Lung (tissue), 12 donors: Measurements from ENCODE around the gene FGF14. TPM values are rescaled to one million over a fixed set of nuclear protein-coding genes. Genes with fewer than 3 reads are reported as not detected.

Source experiments
- ATAC-seq: fragments of 200-7000 bp; cut with Tn5 transposase; one replicate; pipeline ENCODE4 v1.9.1; 2020; ENCODE audit warnings: moderate number of reproducible peaks; ENCODE audit not compliant: insufficient read depth, low FRiP score
- DNase-seq, 3 donors: peaks; one replicate each; pipeline ENCODE4 v3.0.0-alpha.2; 2013 to 2017
- H3K27ac ChIP-seq, 2 donors: one replicate each; pipeline ENCODE4 v1.5.1; 2013; ENCODE audit warnings: mild to moderate bottlenecking in 2 of 2, moderate library complexity in 2 of 2, control low read depth in 1 of 2, inconsistent platforms in 1 of 2, low read depth in 1 of 2, low read length in 1 of 2
- H3K27me3 ChIP-seq, 3 donors: one replicate each; pipeline ENCODE4 v1.5.1; 2013; ENCODE audit warnings: low read length in 2 of 3; ENCODE audit not compliant: control insufficient read depth in 3 of 3, insufficient read depth in 3 of 3
- H3K36me3 ChIP-seq, 4 donors: one replicate each; pipeline ENCODE4 v1.5.1; 2013; ENCODE audit warnings: low read length in 4 of 4, mild to moderate bottlenecking in 1 of 4, moderate library complexity in 1 of 4; ENCODE audit not compliant: control insufficient read depth in 4 of 4, insufficient read depth in 4 of 4
- H3K4me1 ChIP-seq, 5 donors: one replicate each; pipeline ENCODE4 v1.5.1; 2013; ENCODE audit warnings: low read length in 5 of 5, mild to moderate bottlenecking in 2 of 5, moderate library complexity in 1 of 5; ENCODE audit not compliant: control insufficient read depth in 5 of 5, insufficient read depth in 5 of 5
- H3K4me3 ChIP-seq: one replicate; pipeline ENCODE4 v1.5.1; 2013; ENCODE audit warnings: mild to moderate bottlenecking, control low read depth, moderate library complexity
- H3K9ac ChIP-seq, 2 donors: one replicate each; pipeline ENCODE4 v1.5.1; 2013; ENCODE audit warnings: low read length in 2 of 2, control low read depth in 1 of 2; ENCODE audit not compliant: insufficient read depth in 1 of 2
- H3K9me3 ChIP-seq, 4 donors: one replicate each; pipeline ENCODE4 v1.5.1; 2013; ENCODE audit warnings: low read length in 3 of 4, mild to moderate bottlenecking in 1 of 4, moderate library complexity in 1 of 4; ENCODE audit not compliant: control insufficient read depth in 4 of 4, insufficient read depth in 3 of 4
- CTCF ChIP-seq: IDR thresholded peaks from 2 replicates; pipeline ENCODE4 v1.5.1; 2012; ENCODE audit warnings: mild to moderate bottlenecking; ENCODE audit errors: control extremely low read depth, extremely low read depth
- WGBS, 2 donors: extraction: QIAGEN DNeasy Blood & Tissue Kit; methylation state at CpG; one replicate each; pipeline ENCODE4 v1.1.7; 2013; 5-methylcytosine and 5-hydroxymethylcytosine counted together
- polyA plus RNA-seq, 2 donors: library from polyadenylated mRNA; stranded (reverse); fragments of 200-250 nt; gene quantifications; one replicate each; pipeline ENCODE4 v1.2.1, GENCODE V29; 2013
- total RNA-seq, 2 donors: library from RNA; depleted of rRNA in 1 of 2; stranded (reverse); fragments of >200 nt in 1 of 2; gene quantifications; one replicate each; pipeline ENCODE4 v1.2.1, GENCODE V29; 2014 to 2021
- donor health status: control.
- donor health status: control.
- donor health status: Bipolar disorder and iron deficiency.
- donor health status: healthy.
- donor health status: DM: yes; HTN: yes; CAD: no.

Gene FGF14
- total and polyA plus RNA-seq, 4 donors: 0.59 to 12.9 (median 2.3) TPM

GRCh38 chr13:101726681-101727080 lies 675.2 kb downstream of the FGF14 start:
- ATAC-seq (no peak), DNase-seq (no peak)
- Histone ChIP-seq H3K4me1 (no peaks in the 10 kb centered on the region), H3K4me3 (no peak overlapping the region), H3K9ac (no peak overlapping the region), H3K36me3 (no peaks in the 10 kb centered on the region), H3K27ac (no peak overlapping the region), H3K27me3 (no peaks in the 10 kb centered on the region), H3K9me3 (no peaks in the 10 kb centered on the region)
- no peak for TF ChIP-seq CTCF
- WGBS, 2 donors: 61 to 69% methylated on average over 2 of the region's 2 CpGs

- Histone ChIP-seq H3K9me3 (no peaks in the 10 kb centered on the region), H3K4me3 (no peak overlapping the region), H3K4me1 (no peaks in the 10 kb centered on the region), H3K27ac (no peak overlapping the region), H3K27me3 (no peaks in the 10 kb centered on the region), H3K9ac (no peak overlapping the region), H3K36me3 (no peaks in the 10 kb centered on the region)
- ATAC-seq (no peak), DNase-seq (peak in 1 of 3 donors; percentile 46)
- WGBS, 2 donors: 72 to 81% methylated on average over 3 of the region's 3 CpGs
- no peak for TF ChIP-seq CTCF
Measured at GRCh38 chr13:101718496-101718895, 683.4 kb downstream of the FGF14 start.

- no peak overlapping the region for H3K27ac ChIP-seq
- ATAC-seq (no peak), DNase-seq (no peak)
- H3K4me1 ChIP-seq: no peaks in the 10 kb centered on the region
- no peaks in the 10 kb centered on the region for H3K9me3 ChIP-seq
- 89 to 95% methylated on average over 10 of the region's 10 CpGs for WGBS, 2 donors
- H3K4me3 ChIP-seq: no peak overlapping the region
- no peak for TF ChIP-seq CTCF
- H3K27me3 ChIP-seq: no peaks in the 10 kb centered on the region
- no peaks in the 10 kb centered on the region for H3K36me3 ChIP-seq
- H3K9ac ChIP-seq: no peak overlapping the region
Measured at GRCh38 chr13:101717353-101717752, 684.5 kb downstream of the FGF14 start.

GRCh38 chr13:101714195-101714594 lies 687.7 kb downstream of the FGF14 start:
- no peaks in the 10 kb centered on the region for H3K4me1 ChIP-seq
- ATAC-seq (no peak), DNase-seq (no peak)
- H3K9me3 ChIP-seq: no peaks in the 10 kb centered on the region
- H3K27ac ChIP-seq: no peak overlapping the region
- H3K27me3 ChIP-seq: no peaks in the 10 kb centered on the region
- 92% methylated on average over 3 of the region's 3 CpGs for WGBS, 2 donors
- no peak overlapping the region for H3K9ac ChIP-seq
- TF ChIP-seq CTCF: no peak
- H3K4me3 ChIP-seq: no peak overlapping the region
- H3K36me3 ChIP-seq: no peaks in the 10 kb centered on the region
